ENCODE measurements around the gene NOC2L.

DNA sequence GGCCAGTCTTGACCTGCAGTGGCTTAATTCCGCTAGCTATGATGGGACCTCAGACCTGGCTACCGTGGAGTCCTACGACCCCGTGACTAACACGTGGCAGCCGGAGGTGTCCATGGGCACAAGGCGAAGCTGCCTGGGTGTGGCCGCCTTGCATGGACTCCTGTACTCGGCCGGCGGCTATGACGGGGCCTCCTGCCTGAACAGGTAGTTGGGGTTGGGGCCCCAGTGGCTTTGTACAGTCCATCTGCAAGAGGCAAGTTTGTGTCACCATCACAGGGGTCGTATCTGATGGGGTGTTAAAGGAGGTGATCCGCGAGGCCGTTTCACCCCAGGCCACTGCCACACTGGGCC, 4.2 kb upstream of the NOC2L start:
- TF ChIP-seq, protein P1, sequence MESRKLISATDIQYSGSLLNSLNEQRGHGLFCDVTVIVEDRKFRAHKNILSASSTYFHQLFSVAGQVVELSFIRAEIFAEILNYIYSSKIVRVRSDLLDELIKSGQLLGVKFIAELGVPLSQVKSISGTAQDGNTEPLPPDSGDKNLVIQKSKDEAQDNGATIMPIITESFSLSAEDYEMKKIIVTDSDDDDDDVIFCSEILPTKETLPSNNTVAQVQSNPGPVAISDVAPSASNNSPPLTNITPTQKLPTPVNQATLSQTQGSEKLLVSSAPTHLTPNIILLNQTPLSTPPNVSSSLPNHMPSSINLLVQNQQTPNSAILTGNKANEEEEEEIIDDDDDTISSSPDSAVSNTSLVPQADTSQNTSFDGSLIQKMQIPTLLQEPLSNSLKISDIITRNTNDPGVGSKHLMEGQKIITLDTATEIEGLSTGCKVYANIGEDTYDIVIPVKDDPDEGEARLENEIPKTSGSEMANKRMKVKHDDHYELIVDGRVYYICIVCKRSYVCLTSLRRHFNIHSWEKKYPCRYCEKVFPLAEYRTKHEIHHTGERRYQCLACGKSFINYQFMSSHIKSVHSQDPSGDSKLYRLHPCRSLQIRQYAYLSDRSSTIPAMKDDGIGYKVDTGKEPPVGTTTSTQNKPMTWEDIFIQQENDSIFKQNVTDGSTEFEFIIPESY (CRISPR knock-in tag; IDR thresholded peaks at IDR 0.05), result peak; percentile 50; the same call in 1 of the 2 replicates
- no peak for TF ChIP-seq KDM1A (IDR thresholded peaks at IDR 0.05)
- TF ChIP-seq CREB1 (IDR thresholded peaks at IDR 0.05), result no peak
- TF ChIP-seq CREB1 (CRISPR knock-in tag; IDR thresholded peaks at IDR 0.05), result no peak
- TF ChIP-seq, protein P2, sequence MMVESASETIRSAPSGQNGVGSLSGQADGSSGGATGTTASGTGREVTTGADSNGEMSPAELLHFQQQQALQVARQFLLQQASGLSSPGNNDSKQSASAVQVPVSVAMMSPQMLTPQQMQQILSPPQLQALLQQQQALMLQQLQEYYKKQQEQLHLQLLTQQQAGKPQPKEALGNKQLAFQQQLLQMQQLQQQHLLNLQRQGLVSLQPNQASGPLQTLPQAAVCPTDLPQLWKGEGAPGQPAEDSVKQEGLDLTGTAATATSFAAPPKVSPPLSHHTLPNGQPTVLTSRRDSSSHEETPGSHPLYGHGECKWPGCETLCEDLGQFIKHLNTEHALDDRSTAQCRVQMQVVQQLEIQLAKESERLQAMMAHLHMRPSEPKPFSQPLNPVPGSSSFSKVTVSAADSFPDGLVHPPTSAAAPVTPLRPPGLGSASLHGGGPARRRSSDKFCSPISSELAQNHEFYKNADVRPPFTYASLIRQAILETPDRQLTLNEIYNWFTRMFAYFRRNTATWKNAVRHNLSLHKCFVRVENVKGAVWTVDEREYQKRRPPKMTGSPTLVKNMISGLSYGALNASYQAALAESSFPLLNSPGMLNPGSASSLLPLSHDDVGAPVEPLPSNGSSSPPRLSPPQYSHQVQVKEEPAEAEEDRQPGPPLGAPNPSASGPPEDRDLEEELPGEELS (CRISPR knock-in tag; IDR thresholded peaks at IDR 0.05; ENCODE audit: borderline replicate concordance), result no peak
- TF ChIP-seq PHB (CRISPR knock-in tag; IDR thresholded peaks at IDR 0.05), result no peak
